HepG2 (cell line): ENCODE measurements around the gene KRTAP23-1. TPM values are rescaled to one million over a fixed set of nuclear protein-coding genes. Genes with fewer than 3 reads are reported as not detected.

Experiments
- ATAC-seq: fragments of 200-7000 bp; cut with Tn5 transposase; 3 replicates; pipeline ENCODE4 v1.9.1; 2020; ENCODE audit warnings: mild to moderate bottlenecking, moderate library complexity
- BruUV-seq: library from RNA; stranded (reverse); fragments of 400-500 nt; replicated peaks from 2 replicates; lab custom pipeline; 2021; lab: Mats Ljungman, UMichigan
- CTCF ChIA-PET: fragments of 300-600 bp; formaldehyde crosslinking; extraction: SDS; loops from one replicate; lab custom pipeline; 2021; ENCODE audit warnings: low total read pairs, inconsistent platforms, low intra/inter-chr PET ratio; lab: Yijun Ruan, JAX
- POLR2A ChIA-PET: fragments of 350-600 bp; sonication (Branson Sonifier 250); formaldehyde crosslinking; loops from one replicate; lab custom pipeline; 2020; ENCODE audit warnings: antibody characterized with exemption, inconsistent platforms; lab: Yijun Ruan, JAX
- DNase-seq: peaks from one replicate; pipeline ENCODE4 v3.0.0-alpha.2; 2015; ENCODE audit warnings: low spot score
- FAIRE-seq: peaks from 3 replicates; lab custom pipeline; 2011; peaks lifted over from hg19 to GRCh38; lab: Jason Lieb, UNC
- H2AFZ ChIP-seq: one replicate; pipeline ENCODE4 v1.6.1; 2011; ENCODE audit warnings: low read length, inconsistent platforms
- H3K27ac ChIP-seq: fragments of 300-600 bp; 3 replicates; pipeline ENCODE4 v1.8.0; 2011; ENCODE audit warnings: mixed run types, mild to moderate bottlenecking, mixed read lengths, low read length, inconsistent platforms; ENCODE audit not compliant: insufficient read depth; ENCODE audit errors: extremely low read length
- H3K27me3 ChIP-seq, 2 experiments: fragments of 200-600 bp in 1 of 2; 2 replicates in 1 of 2; 3 replicates in 1 of 2; pipeline versions ENCODE4 v1.6.0 to v1.8.0; 2011; ENCODE audit warnings: low read length in 2 of 2, mild to moderate bottlenecking in 2 of 2, moderate library complexity in 2 of 2, inconsistent platforms in 1 of 2; ENCODE audit not compliant: insufficient read depth in 2 of 2, control insufficient read depth in 1 of 2
- H3K36me3 ChIP-seq, 2 experiments: fragments of 200-600 bp in 1 of 2; replicated peaks in 1 of 2; 2 replicates in 1 of 2; 3 replicates in 1 of 2; pipeline versions ENCODE4 v1.5.1 to v1.8.0; 2011; ENCODE audit warnings: low read length in 2 of 2, inconsistent platforms in 1 of 2; ENCODE audit not compliant: insufficient read depth in 2 of 2, control insufficient read depth in 1 of 2
- H3K4me1 ChIP-seq: 2 replicates; pipeline ENCODE4 v1.5.1; 2012; ENCODE audit warnings: low read length, inconsistent platforms; ENCODE audit not compliant: insufficient read depth
- H3K4me2 ChIP-seq: 2 replicates; pipeline ENCODE4 v1.6.0; 2011; ENCODE audit warnings: low read depth, low read length, inconsistent platforms
- H3K4me3 ChIP-seq, 3 experiments: fragments of 200-600 bp in 1 of 3; sonication (generic), shearing (Covaris generic) in 1 of 3; replicated peaks in 1 of 3; 2 replicates each; pipeline ENCODE4 v1.5.1; 2011 to 2016; ENCODE audit warnings: low read length in 3 of 3, inconsistent platforms in 2 of 3, low read depth in 2 of 3, mild to moderate bottlenecking in 2 of 3, control low read depth in 1 of 3, mixed read lengths in 1 of 3; ENCODE audit not compliant: insufficient read depth in 1 of 3
- H3K79me2 ChIP-seq: one replicate; pipeline ENCODE4 v1.6.1; 2011; ENCODE audit warnings: low read length, inconsistent platforms; ENCODE audit not compliant: insufficient read depth
- H3K9ac ChIP-seq: 2 replicates; pipeline ENCODE4 v1.6.0; 2011; ENCODE audit warnings: mild to moderate bottlenecking, low read depth, low read length, inconsistent platforms; ENCODE audit not compliant: insufficient read depth
- H3K9me3 ChIP-seq: 2 replicates; pipeline ENCODE4 v1.5.1; 2012; ENCODE audit warnings: mild to moderate bottlenecking, low read length
- H4K20me1 ChIP-seq: 2 replicates; pipeline ENCODE4 v1.6.0; 2011; ENCODE audit warnings: inconsistent platforms, mild to moderate bottlenecking, low read length, moderate library complexity; ENCODE audit not compliant: insufficient read depth
- ARID4A ChIP-seq: sonication (generic); formaldehyde crosslinking; IDR thresholded peaks from 2 replicates; pipeline ENCODE4 v1.5.0; 2020; ENCODE audit warnings: mild to moderate bottlenecking, missing genetic modification reagents, borderline replicate concordance
- ASH2L ChIP-seq: fragments of 300-600, 200-600 bp; sonication (generic); IDR thresholded peaks from 2 replicates; pipeline ENCODE4 v1.7.0; 2017; ENCODE audit warnings: low read depth, mild to moderate bottlenecking, moderate library complexity, mixed read lengths, low read length; ENCODE audit not compliant: insufficient read length
- FOXK2 ChIP-seq: fragments of 450-650 bp; IDR thresholded peaks from 2 replicates; pipeline ENCODE4 v1.6.1; 2016
- HMG20B ChIP-seq: conservative IDR thresholded peaks from 2 replicates; pipeline ENCODE4 v1.6.1; 2016; ENCODE audit warnings: missing genetic modification reagents, missing compliant biosample characterization
- KDM3A ChIP-seq: IDR thresholded peaks from 2 replicates; pipeline ENCODE4 v1.6.1; 2018; ENCODE audit warnings: low read depth, missing compliant biosample characterization
- MLX ChIP-seq: IDR thresholded peaks from 2 replicates; pipeline ENCODE4 v1.6.1; 2016
- SRF ChIP-seq: IDR thresholded peaks from 2 replicates; pipeline ENCODE4 v1.6.1; 2011; ENCODE audit warnings: mild to moderate bottlenecking, low read depth, low read length, moderate library complexity
- ZNF12 ChIP-seq: sonication (generic); formaldehyde crosslinking; IDR thresholded peaks from 2 replicates; pipeline ENCODE4 v1.5.0; 2020; ENCODE audit warnings: missing genetic modification reagents
- ZNF296 ChIP-seq: sonication (generic); formaldehyde crosslinking; conservative IDR thresholded peaks from 2 replicates; pipeline ENCODE4 v1.5.0; 2020; ENCODE audit warnings: mild to moderate bottlenecking, missing genetic modification reagents
- ZNF407 ChIP-seq: sonication (generic); formaldehyde crosslinking; IDR thresholded peaks from one replicate; pipeline ENCODE4 v1.5.1; 2020; ENCODE audit warnings: mild to moderate bottlenecking, missing genetic modification reagents; ENCODE audit errors: not compliant biosample characterization
- ZNF576 ChIP-seq: sonication (generic); formaldehyde crosslinking; IDR thresholded peaks from 2 replicates; pipeline ENCODE4 v1.4.0; 2020; ENCODE audit warnings: mild to moderate bottlenecking, missing genetic modification reagents
- ZNF678 ChIP-seq: sonication (generic); formaldehyde crosslinking; IDR thresholded peaks from 2 replicates; pipeline ENCODE4 v1.4.0; 2020; ENCODE audit warnings: mild to moderate bottlenecking, missing genetic modification reagents
- WGBS: methylation state at CpG from one replicate; pipeline ENCODE4 v1.1.6; 2017; ENCODE audit warnings: low lambda C conversion rate; 5-methylcytosine and 5-hydroxymethylcytosine counted together
- in situ Hi-C: cut with HindIII; loops from 2 replicates; pipeline ENCODE4 v1.10.0; 2017; ENCODE audit warnings: low pct_unique_long_range_greater_than_20kb; ENCODE audit not compliant: extremely low pct_ligation_motif_present
- intact Hi-C: fragments of 100-400 bp; cut with micrococcal nuclease; formaldehyde crosslinking; loops from one replicate; pipeline ENCODE4 v1.10.0; 2022; ENCODE audit not compliant: unreplicated experiment
- polyA plus RNA-seq, 8 experiments: library from polyadenylated mRNA; depleted of rRNA in 3 of 8; stranded (reverse) in 7 of 8; unstranded in 1 of 8; fragments of >200 nt; fragmentation: Illumina TruSeq in 4 of 8; extraction: Trizol in 4 of 8; gene quantifications; 2 replicates each; pipeline versions ENCODE4 v1.2.1 to v1.2.3, GENCODE V29; 2011 to 2016; ENCODE audit warnings: low read depth in 4 of 8, missing spikeins in 1 of 8, mixed read lengths in 1 of 8; ENCODE audit not compliant: insufficient read depth in 1 of 8
- total RNA-seq, 5 experiments: library from RNA; depleted of rRNA; stranded (reverse); fragments of >200 nt; fragmentation: Illumina TruSeq; extraction: Trizol; gene quantifications; 2 replicates each; pipeline ENCODE4 v1.2.3, GENCODE V29; 2016; ENCODE audit warnings: low read depth in 1 of 5

The KRTAP23-1 gene
- total and polyA plus RNA-seq, 2 of the 13 experiments (the other 11 are each of a cell fraction or from before 2014, with no cell fraction given), result not detected

GRCh38 chr21:30351534-30351933 is 3.1 kb upstream of the KRTAP23-1 start:
- BruUV-seq, result no TSS peak
- CTCF ChIA-PET, result no interaction called here
- TF ChIP-seq ZNF407 (CRISPR knock-in tag) (no peak), MLX (CRISPR knock-in tag) (no peak), HMG20B (CRISPR knock-in tag) (no peak), KDM3A (CRISPR knock-in tag) (no peak), ZNF576 (CRISPR knock-in tag) (no peak), ZNF296 (CRISPR knock-in tag) (no peak), ZNF12 (CRISPR knock-in tag) (no peak), ZNF678 (CRISPR knock-in tag) (no peak), FOXK2 (no peak), SRF (no peak), ARID4A (CRISPR knock-in tag) (no peak), ASH2L (no peak)

More at GRCh38 chr21:30351534-30351933, 3.1 kb upstream of the KRTAP23-1 start:
- H2AFZ ChIP-seq, result no peak overlapping the region
- no peaks in the 10 kb centered on the region for H3K27me3 ChIP-seq
- H3K4me2 ChIP-seq, result no peak overlapping the region
- POLR2A ChIA-PET, result no interaction called here
- intact Hi-C loops, result no loop called here
- 42% methylated on average over 1 of the region's 1 CpG for whole genome bisulfite sequencing
- H3K4me1 ChIP-seq, result no peaks in the 10 kb centered on the region
- no peak for DNase-seq
- H3K36me3 ChIP-seq, result no peaks in the 10 kb centered on the region
- in situ Hi-C loops, result no loop called here
- ATAC-seq, result no peak
- no peak for FAIRE-seq
- no peak overlapping the region for H3K4me3 ChIP-seq
- H3K27ac ChIP-seq, result no peak overlapping the region
- no peaks in the 10 kb centered on the region for H4K20me1 ChIP-seq
- no peaks in the 10 kb centered on the region for H3K79me2 ChIP-seq
- no peak overlapping the region for H3K9ac ChIP-seq
- H3K9me3 ChIP-seq, result peaks cover 73% of the 10 kb centered on the region
